Muscle layer of duodenum (tissue), 2 donors: Measurements from ENCODE around the gene ARNT2.

Experiments
- H3K27ac ChIP-seq: one replicate; pipeline ENCODE4 v1.7.0; 2013; ENCODE audit warnings: mild to moderate bottlenecking, low read length
- H3K27me3 ChIP-seq: one replicate; pipeline ENCODE4 v1.7.0; 2013; ENCODE audit warnings: low read depth, mild to moderate bottlenecking, control low read depth, low read length
- H3K36me3 ChIP-seq, 2 donors: one replicate each; pipeline ENCODE4 v1.7.0; 2013; ENCODE audit warnings: low read length in 2 of 2, control low read depth in 1 of 2, mild to moderate bottlenecking in 1 of 2; ENCODE audit not compliant: insufficient read depth in 2 of 2, control insufficient read depth in 1 of 2
- H3K4me1 ChIP-seq, 2 donors: one replicate each; pipeline ENCODE4 v1.7.0; 2013; ENCODE audit warnings: low read length in 2 of 2, mild to moderate bottlenecking in 2 of 2, control low read depth in 1 of 2, moderate library complexity in 1 of 2; ENCODE audit not compliant: insufficient read depth in 2 of 2, control insufficient read depth in 1 of 2
- H3K4me3 ChIP-seq, 2 donors: one replicate each; pipeline ENCODE4 v1.7.0; 2013; ENCODE audit warnings: low read length in 2 of 2, low read depth in 1 of 2, mild to moderate bottlenecking in 1 of 2
- H3K9me3 ChIP-seq, 2 donors: one replicate each; pipeline ENCODE4 v1.7.0; 2013; ENCODE audit warnings: low read length in 2 of 2, control low read depth in 1 of 2, mild to moderate bottlenecking in 1 of 2; ENCODE audit not compliant: control insufficient read depth in 1 of 2
- donor health status: healthy.

ARNT2 gene

GRCh38 chr15:80569656-80570055 lies 165.5 kb downstream of the ARNT2 start:
- peaks cover 0 to 7% of the 10 kb centered on the region in 2 donors for H3K36me3 ChIP-seq
- H3K9me3 ChIP-seq, result no peaks in the 10 kb centered on the region
- H3K27ac ChIP-seq, result no peak overlapping the region
- H3K27me3 ChIP-seq, result no peaks in the 10 kb centered on the region
- no peaks in the 10 kb centered on the region for H3K4me1 ChIP-seq
- H3K4me3 ChIP-seq, result no peak overlapping the region

DNA sequence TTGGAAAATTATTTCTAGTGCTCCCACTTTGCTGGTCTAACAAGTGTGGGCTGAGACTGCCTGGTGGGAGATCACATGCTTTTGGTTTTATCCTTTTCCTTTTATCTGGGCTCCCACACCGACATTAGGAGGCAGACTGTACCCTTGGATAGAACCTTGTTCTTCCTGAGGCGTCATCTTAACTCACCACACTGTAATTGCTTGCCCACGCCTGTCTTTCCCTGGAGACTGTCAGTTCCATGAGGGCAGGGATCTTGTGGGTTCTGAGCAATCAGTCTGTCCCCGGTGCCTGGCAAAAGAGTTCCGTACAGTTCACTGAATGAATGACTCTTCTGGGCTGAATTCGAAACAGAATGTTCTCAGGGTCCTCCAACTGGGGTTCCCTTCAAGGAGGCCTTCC lies 166.4 kb downstream of the ARNT2 start:
- no peak overlapping the region for H3K27ac ChIP-seq
- H3K36me3 ChIP-seq, result peaks cover 0 to 12% of the 10 kb centered on the region in 2 donors
- H3K4me1 ChIP-seq, result no peaks in the 10 kb centered on the region
- no peaks in the 10 kb centered on the region for H3K27me3 ChIP-seq
- H3K4me3 ChIP-seq, result no peak overlapping the region
- H3K9me3 ChIP-seq, result no peaks in the 10 kb centered on the region

DNA sequence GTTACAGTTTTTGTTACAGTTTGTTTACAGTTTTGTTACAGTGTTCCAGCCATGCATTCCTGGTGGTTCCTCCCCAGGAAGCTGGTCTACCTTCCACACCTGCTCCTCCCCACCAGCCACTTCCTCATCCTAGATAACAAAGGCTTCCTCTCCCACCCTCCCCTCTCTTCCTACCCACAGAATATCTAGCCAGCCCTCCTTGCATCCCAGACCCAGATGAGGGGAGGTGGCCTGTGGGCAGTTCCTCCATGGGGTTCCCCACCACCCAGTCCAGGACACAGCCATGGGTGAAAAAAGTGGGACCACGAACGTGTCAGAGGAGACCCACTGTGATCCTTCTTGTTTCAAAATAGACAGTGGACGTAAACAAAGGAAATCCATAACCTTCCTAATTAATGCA lies 168.2 kb downstream of the ARNT2 start:
- Histone ChIP-seq H3K4me1 (no peaks in the 10 kb centered on the region), H3K9me3 (no peaks in the 10 kb centered on the region), H3K36me3 (peaks cover 0 to 26% of the 10 kb centered on the region in 2 donors), H3K27ac (no peak overlapping the region), H3K27me3 (no peaks in the 10 kb centered on the region), H3K4me3 (no peak overlapping the region)

DNA sequence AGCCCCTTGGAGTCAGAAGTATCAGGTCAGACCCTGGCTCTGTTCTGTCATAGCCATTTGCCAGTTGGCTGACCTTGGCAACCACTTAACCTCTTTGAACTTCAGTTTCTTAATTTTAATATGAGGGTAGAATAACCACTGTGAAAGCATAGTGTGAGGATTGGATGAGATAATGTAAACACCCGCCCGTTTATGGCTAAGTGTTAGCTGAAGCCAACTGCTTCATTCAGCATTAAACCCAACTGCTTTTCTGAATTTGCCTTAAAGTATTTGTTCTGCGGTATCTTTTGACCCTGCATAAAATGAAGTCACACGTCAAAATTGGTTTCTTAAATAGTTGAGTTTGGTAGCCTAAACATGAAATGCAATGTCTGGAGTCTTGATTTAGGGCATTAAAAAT lies 169.4 kb downstream of the ARNT2 start:
- no peak overlapping the region for H3K27ac ChIP-seq
- H3K36me3 ChIP-seq, result peaks cover 0 to 30% of the 10 kb centered on the region in 2 donors
- no peaks in the 10 kb centered on the region for H3K4me1 ChIP-seq
- H3K4me3 ChIP-seq, result no peak overlapping the region
- no peaks in the 10 kb centered on the region for H3K27me3 ChIP-seq
- H3K9me3 ChIP-seq, result no peaks in the 10 kb centered on the region

GRCh38 chr15:80574590-80574989 lies 170.4 kb downstream of the ARNT2 start:
- H3K36me3 ChIP-seq, result peaks cover 0 to 30% of the 10 kb centered on the region in 2 donors
- H3K4me1 ChIP-seq, result no peaks in the 10 kb centered on the region
- no peaks in the 10 kb centered on the region for H3K9me3 ChIP-seq
- no peak overlapping the region for H3K27ac ChIP-seq
- H3K4me3 ChIP-seq, result no peak overlapping the region
- no peaks in the 10 kb centered on the region for H3K27me3 ChIP-seq

- Histone ChIP-seq H3K9me3 (no peaks in the 10 kb centered on the region), H3K4me1 (no peaks in the 10 kb centered on the region), H3K27ac (no peak overlapping the region), H3K4me3 (no peak overlapping the region), H3K27me3 (no peaks in the 10 kb centered on the region), H3K36me3 (peaks cover 0 to 30% of the 10 kb centered on the region in 2 donors)
These were observed 172.4 kb downstream of the ARNT2 start for GRCh38 chr15:80576519-80577090.

DNA sequence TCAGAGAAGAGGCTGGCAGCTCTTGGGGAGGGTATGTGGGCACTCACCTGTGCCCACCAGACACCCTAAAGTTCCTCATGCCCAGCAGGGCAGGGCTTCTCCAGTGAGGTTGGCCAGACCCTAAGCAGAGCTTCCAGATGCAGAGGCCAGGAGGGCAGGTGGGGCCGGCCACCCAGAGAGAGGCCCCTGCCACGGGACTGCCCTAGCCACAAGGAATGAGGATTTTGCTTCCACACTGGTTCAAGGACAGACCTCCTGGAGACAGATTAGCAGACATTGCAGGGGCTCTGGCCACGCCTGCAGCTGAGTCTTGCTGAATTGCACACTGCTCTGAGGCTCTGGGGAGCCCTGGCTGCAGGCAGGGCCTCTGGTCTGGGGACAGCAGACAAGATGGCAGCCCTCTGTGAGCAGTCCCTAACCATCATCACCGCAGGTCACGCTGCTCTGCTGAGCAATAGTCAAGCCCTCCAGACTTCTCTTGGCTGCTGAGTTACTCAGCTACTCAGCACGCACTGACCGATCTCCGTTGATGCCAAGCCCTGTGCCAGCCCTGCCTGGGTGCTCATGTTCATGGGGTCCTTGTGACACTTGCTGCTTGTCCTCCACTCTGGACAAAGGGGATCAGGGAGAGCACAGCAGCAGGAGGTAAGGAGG lies 173.5 kb downstream of the ARNT2 start:
- no peaks in the 10 kb centered on the region for H3K4me1 ChIP-seq
- H3K9me3 ChIP-seq, result no peaks in the 10 kb centered on the region
- no peak overlapping the region for H3K4me3 ChIP-seq
- H3K27ac ChIP-seq, result no peak overlapping the region
- no peaks in the 10 kb centered on the region for H3K27me3 ChIP-seq
- peaks cover 0 to 30% of the 10 kb centered on the region in 2 donors for H3K36me3 ChIP-seq

DNA sequence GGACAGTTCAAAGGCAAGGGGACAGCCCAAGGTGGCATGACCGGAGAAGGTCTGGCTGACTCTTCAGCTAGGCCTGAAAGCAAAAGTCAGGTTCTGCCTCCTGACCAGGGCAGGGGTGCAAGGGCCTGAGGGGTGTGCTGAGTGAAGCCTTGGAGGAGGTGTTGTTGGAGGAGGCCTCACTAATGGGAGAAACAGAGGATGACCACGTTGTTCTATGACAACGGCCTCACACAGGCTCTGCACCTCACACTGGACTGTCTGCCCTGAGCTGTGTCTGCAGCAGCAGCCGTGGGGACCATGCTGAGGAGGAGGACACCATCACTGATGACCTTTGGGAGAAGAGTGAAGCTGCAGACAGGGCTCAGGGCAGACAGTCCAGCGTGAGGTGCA lies 174.0 kb downstream of the ARNT2 start:
- Histone ChIP-seq H3K27ac (no peak overlapping the region), H3K36me3 (peaks cover 0 to 30% of the 10 kb centered on the region in 2 donors), H3K4me3 (no peak overlapping the region), H3K27me3 (no peaks in the 10 kb centered on the region), H3K4me1 (no peaks in the 10 kb centered on the region), H3K9me3 (no peaks in the 10 kb centered on the region)

DNA sequence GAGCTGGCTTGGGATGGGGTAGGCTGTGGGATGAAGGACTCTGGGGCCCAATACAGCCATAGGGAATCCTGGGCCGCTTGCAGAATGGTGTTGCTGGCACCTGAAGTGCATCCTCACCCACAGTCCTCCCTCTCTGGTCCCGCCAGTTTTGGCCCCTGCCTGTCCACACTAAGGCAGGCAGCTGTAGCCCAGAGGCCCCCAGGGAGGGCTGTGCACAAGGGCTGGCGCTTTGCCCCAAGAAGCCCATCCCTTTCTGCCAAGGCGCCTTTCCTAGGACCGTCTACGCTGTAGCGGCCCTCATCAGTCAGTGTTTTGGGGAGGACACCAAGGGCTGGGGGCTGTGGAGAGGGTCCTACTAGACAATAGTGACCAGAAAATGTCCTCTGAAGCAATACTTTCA lies 174.7 kb downstream of the ARNT2 start:
- Histone ChIP-seq H3K9me3 (no peaks in the 10 kb centered on the region), H3K36me3 (peaks cover 0 to 30% of the 10 kb centered on the region in 2 donors), H3K4me1 (no peaks in the 10 kb centered on the region), H3K27me3 (no peaks in the 10 kb centered on the region), H3K27ac (no peak overlapping the region), H3K4me3 (no peak overlapping the region)

GRCh38 chr15:80579611-80580010 lies 175.4 kb downstream of the ARNT2 start:
- Histone ChIP-seq H3K9me3 (no peaks in the 10 kb centered on the region), H3K4me3 (no peak overlapping the region), H3K27me3 (no peaks in the 10 kb centered on the region), H3K27ac (no peak overlapping the region), H3K4me1 (no peaks in the 10 kb centered on the region), H3K36me3 (peaks cover 0 to 24% of the 10 kb centered on the region in 2 donors)

DNA sequence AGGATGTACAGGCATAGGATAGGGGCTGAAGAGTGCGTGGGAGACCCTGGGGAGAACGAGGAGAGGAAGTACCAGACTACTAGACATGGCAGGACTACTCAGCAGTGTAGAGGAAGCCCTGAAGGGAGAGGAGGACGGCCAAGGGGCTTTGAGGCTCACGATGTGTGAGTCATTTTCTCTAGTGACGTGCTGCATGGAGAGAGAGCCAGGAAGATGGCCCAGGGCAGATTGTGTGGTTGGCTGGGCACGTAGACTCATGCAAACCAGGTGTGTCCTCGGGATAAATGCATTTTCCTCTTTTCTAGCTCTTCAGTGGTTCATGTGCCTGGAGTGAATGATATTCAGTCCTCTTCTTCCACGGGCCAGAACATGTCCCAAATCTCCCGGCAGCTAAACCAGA lies 175.9 kb downstream of the ARNT2 start:
- Histone ChIP-seq H3K4me3 (no peak overlapping the region), H3K4me1 (no peaks in the 10 kb centered on the region), H3K9me3 (no peaks in the 10 kb centered on the region), H3K27ac (no peak overlapping the region), H3K27me3 (no peaks in the 10 kb centered on the region), H3K36me3 (peaks cover 0 to 19% of the 10 kb centered on the region in 2 donors)
